Peyer's patch (tissue), 4 donors: ENCODE data around the gene CRIP3.

ENCODE experiments used
- POLR2A ChIP-seq, 2 donors: fragments of 450-650 bp; IDR thresholded peaks; one replicate each; pipeline ENCODE4 v1.5.1; 2017; ENCODE audit warnings: antibody characterized with exemption in 2 of 2, mild to moderate bottlenecking in 2 of 2, moderate library complexity in 2 of 2
- TF ChIP-seq, protein P1 (sequence below), 6 experiments: fragments of 450-650 bp in 4 of 6; fragments of 200-600 bp in 2 of 6; sonication (generic) in 1 of 6; IDR thresholded peaks; one replicate each; pipeline ENCODE4 v1.5.1; 2017 to 2019; ENCODE audit warnings: antibody characterized with exemption in 6 of 6, mild to moderate bottlenecking in 3 of 6, moderate library complexity in 1 of 6

DNA sequence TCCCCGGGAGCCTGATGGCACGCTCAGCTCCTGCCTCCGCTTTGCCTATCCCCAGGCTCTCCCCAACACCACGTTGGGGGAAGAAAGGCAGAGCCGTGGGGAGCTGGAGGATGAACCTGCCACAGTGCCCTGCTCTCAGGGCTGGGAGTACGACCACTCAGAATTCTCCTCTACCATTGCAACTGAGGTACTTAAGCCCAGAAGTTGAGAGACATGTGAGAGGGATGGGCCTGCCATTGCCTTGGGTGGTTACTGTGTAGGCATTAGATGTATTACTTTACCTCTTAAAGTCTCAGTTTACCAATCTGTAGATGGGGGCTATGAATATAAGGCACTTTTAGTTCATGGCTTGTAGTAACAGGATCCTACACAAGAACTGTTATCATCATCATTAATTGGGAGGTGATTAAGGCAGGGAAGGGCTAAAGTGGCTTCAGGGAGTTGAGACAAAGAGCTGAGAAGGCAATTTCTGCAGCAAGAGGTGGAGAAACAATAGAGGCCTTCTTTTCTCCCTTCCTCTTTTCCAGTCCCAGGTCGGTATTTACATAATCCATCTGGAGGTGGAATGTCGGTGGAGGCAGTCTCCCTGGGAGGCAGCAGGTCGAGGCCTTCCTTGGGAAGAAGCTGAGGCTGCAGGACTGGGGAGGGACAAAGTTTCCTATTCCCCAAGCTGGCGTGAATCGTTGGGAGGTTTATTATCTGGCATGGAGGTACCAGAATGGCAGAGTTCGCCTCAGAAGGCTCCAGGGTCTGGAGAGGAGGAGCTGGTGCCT, 9.9 kb downstream of the CRIP3 start:
- TF ChIP-seq, protein P1, sequence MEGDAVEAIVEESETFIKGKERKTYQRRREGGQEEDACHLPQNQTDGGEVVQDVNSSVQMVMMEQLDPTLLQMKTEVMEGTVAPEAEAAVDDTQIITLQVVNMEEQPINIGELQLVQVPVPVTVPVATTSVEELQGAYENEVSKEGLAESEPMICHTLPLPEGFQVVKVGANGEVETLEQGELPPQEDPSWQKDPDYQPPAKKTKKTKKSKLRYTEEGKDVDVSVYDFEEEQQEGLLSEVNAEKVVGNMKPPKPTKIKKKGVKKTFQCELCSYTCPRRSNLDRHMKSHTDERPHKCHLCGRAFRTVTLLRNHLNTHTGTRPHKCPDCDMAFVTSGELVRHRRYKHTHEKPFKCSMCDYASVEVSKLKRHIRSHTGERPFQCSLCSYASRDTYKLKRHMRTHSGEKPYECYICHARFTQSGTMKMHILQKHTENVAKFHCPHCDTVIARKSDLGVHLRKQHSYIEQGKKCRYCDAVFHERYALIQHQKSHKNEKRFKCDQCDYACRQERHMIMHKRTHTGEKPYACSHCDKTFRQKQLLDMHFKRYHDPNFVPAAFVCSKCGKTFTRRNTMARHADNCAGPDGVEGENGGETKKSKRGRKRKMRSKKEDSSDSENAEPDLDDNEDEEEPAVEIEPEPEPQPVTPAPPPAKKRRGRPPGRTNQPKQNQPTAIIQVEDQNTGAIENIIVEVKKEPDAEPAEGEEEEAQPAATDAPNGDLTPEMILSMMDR (IDR thresholded peaks at IDR 0.05): no peak
- TF ChIP-seq POLR2A (IDR thresholded peaks at IDR 0.05): no peak
